Measurements from ENCODE around the gene ETS1. TPM values are rescaled to one million over a fixed set of nuclear protein-coding genes. Genes with fewer than 3 reads are reported as not detected.
A peak's percentile ranks its signal among the peaks of the same experiment; 100 is the strongest.

ETS1 gene
- total RNA-seq, 1 donor from 2014 or later: 3.0 TPM

DNA sequence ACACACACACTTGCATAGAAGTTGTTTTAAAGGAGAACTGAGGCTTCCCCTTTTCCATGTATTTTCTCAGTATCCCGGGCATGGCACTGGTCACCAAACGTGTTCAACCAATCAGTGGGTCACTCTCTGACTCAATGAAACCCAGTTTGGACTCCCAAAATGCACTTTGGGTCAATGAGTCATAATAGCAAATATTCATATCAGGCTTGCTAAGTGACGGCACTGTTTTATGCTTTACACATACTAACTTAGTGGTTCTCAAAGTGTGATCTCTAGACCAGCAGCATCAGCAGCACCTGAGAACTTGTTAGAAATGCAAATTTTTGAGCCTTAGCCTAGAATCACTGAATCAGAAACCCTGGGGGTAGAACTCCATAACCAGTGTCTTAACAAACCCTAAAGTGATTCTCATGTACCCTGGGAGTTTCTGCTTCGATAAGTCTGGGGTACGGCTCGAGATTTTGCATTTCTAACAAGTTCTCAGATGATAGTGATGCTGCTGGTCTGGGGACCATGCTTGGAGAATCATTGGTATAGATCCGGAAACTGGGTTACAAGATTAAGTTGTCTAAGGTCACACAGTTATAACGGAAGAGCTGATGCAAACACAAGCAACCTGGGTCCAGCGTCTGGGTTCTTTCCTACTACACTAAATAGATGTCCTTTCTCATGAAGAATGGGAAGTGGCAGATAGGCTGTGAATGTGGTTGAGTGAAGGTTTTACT, 35.6 kb downstream of the ETS1 start:
- no peak for DNase-seq (ENCODE audit: low spot score, unreplicated experiment)
- Mint-ChIP-seq H3K27me3 (peaks cover 95% of the 10 kb centered on the region), H3K4me1 (ENCODE audit: low read depth) (peaks cover 5% of the 10 kb centered on the region), H3K27ac (no peak overlapping the region), H3K36me3 (ENCODE audit: insufficient read depth) (no peaks in the 10 kb centered on the region), H3K9me3 (ENCODE audit: low read depth) (no peaks in the 10 kb centered on the region), H3K4me3 (ENCODE audit: low read depth) (no peak overlapping the region)
- TF ChIP-seq, protein P1, sequence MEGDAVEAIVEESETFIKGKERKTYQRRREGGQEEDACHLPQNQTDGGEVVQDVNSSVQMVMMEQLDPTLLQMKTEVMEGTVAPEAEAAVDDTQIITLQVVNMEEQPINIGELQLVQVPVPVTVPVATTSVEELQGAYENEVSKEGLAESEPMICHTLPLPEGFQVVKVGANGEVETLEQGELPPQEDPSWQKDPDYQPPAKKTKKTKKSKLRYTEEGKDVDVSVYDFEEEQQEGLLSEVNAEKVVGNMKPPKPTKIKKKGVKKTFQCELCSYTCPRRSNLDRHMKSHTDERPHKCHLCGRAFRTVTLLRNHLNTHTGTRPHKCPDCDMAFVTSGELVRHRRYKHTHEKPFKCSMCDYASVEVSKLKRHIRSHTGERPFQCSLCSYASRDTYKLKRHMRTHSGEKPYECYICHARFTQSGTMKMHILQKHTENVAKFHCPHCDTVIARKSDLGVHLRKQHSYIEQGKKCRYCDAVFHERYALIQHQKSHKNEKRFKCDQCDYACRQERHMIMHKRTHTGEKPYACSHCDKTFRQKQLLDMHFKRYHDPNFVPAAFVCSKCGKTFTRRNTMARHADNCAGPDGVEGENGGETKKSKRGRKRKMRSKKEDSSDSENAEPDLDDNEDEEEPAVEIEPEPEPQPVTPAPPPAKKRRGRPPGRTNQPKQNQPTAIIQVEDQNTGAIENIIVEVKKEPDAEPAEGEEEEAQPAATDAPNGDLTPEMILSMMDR (IDR thresholded peaks at IDR 0.05; ENCODE audit: unreplicated experiment): no peak

DNA sequence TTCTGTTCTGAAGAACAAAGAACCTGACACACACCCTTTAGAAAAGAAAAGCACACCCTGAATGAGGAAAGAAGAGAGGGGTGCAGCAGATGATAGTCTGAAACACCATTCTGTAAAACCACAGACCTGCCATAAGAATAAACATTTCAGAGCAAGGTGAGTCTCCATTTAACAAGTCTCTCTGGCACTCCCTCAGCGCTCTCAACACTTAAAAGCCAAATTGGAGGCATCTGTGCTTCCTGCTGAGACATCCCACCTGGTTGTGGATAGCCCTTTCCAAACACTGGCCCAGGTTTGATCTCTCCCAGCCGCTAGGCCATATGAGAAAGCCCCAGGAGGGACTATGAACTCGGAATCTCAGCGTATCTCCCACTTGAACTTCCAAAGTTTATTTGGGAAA, 36.3 kb downstream of the ETS1 start:
- peaks cover 95% of the 10 kb centered on the region for H3K27me3 Mint-ChIP-seq
- TF ChIP-seq, protein P1 (IDR thresholded peaks at IDR 0.05; ENCODE audit: unreplicated experiment): no peak
- H3K4me3 Mint-ChIP-seq (ENCODE audit: low read depth): no peak overlapping the region
- DNase-seq (ENCODE audit: low spot score, unreplicated experiment): no peak
- H3K27ac Mint-ChIP-seq: no peak overlapping the region
- H3K9me3 Mint-ChIP-seq (ENCODE audit: low read depth): no peaks in the 10 kb centered on the region
- H3K4me1 Mint-ChIP-seq (ENCODE audit: low read depth): peaks cover 5% of the 10 kb centered on the region
- H3K36me3 Mint-ChIP-seq (ENCODE audit: insufficient read depth): no peaks in the 10 kb centered on the region

DNA sequence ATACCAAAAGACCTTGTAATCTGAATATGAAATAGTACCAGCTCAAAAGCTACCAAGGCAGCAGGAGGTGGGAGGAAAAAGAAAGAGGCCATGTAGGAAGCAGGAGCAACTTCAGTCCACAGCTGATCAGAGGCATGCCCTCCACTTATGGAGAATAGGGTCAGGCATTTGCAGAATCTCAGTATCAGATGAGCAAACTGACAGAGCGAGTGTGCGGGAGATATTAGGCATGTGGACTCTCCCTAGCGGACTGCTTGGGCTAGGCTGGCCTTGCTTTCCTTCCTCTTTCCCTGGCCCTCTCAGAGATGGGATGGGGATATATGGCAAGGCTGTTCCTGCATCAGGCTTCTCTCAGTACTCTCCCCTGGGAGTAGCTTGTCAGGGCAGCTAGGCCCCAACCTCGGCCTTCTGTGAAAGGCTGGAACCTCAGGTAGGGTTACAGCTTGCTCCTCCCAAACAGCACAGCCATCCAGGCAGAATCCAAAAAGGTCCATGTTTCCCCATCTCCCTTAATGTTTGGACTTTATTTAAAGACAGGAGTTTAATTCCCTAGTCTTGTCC, 37.0 kb downstream of the ETS1 start:
- H3K36me3 Mint-ChIP-seq (ENCODE audit: insufficient read depth): no peaks in the 10 kb centered on the region
- peaks cover 97% of the 10 kb centered on the region for H3K27me3 Mint-ChIP-seq
- no peak for DNase-seq (ENCODE audit: low spot score, unreplicated experiment)
- H3K4me3 Mint-ChIP-seq (ENCODE audit: low read depth): no peak overlapping the region
- TF ChIP-seq, protein P1 (IDR thresholded peaks at IDR 0.05; ENCODE audit: unreplicated experiment): no peak
- H3K4me1 Mint-ChIP-seq (ENCODE audit: low read depth): peaks cover 5% of the 10 kb centered on the region
- H3K27ac Mint-ChIP-seq: no peak overlapping the region
- H3K9me3 Mint-ChIP-seq (ENCODE audit: low read depth): no peaks in the 10 kb centered on the region

DNA sequence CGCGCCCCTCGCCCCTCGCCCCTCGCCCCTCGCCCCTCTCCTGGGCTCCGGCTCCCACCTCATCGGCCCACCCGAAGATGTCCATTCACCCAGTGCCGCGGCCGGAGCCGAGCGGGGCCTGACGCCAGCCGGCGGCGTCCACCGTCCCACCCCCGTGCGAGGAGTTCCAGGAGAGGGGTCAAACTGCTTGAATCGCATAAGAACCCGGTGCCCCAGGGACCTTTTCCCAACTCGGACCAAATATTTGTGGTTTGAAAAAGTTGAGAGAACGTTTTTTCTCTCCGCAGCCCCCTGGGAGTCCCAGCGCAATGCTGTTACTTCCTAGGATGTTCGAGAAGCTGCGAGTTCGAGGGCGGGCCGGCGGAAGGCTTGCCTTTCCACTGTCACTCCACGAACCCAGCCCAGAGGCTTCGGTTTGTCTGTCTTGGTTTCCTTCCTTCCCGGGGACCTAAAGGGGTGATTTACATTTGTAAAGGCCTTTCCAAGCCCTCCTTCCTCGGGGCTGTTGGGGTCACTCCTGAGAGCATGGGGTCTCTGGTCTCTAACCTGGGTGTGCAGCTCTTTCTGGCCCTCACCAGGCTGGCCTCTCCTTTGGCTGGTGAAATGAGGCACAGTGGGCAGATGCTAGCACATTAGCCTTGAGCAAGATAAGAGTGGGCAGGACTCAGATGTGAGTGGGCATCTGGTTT, 38.0 kb downstream of the ETS1 start:
- Mint-ChIP-seq H3K36me3 (ENCODE audit: insufficient read depth) (no peaks in the 10 kb centered on the region), H3K4me3 (ENCODE audit: low read depth) (no peak overlapping the region), H3K27ac (no peak overlapping the region), H3K27me3 (peaks cover 95% of the 10 kb centered on the region), H3K4me1 (ENCODE audit: low read depth) (peaks cover 7% of the 10 kb centered on the region), H3K9me3 (ENCODE audit: low read depth) (no peaks in the 10 kb centered on the region)
- no peak for DNase-seq (ENCODE audit: low spot score, unreplicated experiment)
- TF ChIP-seq, protein P1 (IDR thresholded peaks at IDR 0.05; ENCODE audit: unreplicated experiment): no peak

DNA sequence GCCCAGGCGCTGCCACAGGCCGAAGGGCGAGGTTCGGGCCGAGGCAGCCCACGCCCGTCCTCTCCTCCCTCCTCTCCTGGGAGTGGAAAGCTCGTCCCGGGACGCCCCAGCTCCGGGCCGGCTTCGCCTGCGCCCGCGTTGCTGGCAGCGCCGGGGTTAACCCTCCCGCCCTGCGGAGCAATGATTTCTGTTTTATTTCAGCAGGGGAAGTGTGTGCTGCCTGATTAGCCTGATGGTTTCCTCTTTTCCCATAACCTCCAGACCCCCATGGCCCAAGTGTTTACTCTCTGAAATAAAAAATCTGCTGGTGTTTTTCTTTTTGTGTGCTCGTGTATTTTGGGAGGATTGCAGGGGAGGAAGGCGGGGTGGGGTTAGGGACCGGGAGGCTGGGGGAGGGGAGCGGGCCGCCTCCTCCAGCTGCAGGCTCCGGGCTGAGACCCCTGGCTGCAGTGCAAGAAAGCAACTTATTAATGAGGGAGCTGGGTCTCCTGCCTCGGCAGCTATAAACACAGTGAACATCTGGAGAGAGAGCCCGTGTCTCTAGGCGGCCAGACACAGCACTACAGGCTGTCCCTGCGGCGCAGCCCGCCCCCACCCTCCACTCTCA, 38.6 kb downstream of the ETS1 start:
- Mint-ChIP-seq H3K4me1 (ENCODE audit: low read depth) (peaks cover 7% of the 10 kb centered on the region), H3K27me3 (peaks cover 94% of the 10 kb centered on the region), H3K27ac (no peak overlapping the region)

More for the DNA sequence above, 38.6 kb downstream of the ETS1 start:
- H3K9me3 Mint-ChIP-seq (ENCODE audit: low read depth): no peaks in the 10 kb centered on the region
- DNase-seq (ENCODE audit: low spot score, unreplicated experiment): no peak
- H3K36me3 Mint-ChIP-seq (ENCODE audit: insufficient read depth): no peaks in the 10 kb centered on the region
- peak overlapping the region; percentile 59 for H3K4me3 Mint-ChIP-seq (ENCODE audit: low read depth)
- TF ChIP-seq, protein P1 (IDR thresholded peaks at IDR 0.05; ENCODE audit: unreplicated experiment): no peak
